ENCODE results near the gene ST6GALNAC1.
"Not testable (repeated sequence)": the region's sequence is repeated elsewhere in the genome, so short reads cannot be mapped to it uniquely, and the experiment has no call there.

Gene ST6GALNAC1

GRCh38 chr17:76641501-76641900, 2.1 kb downstream of the ST6GALNAC1 start:
- DNase-seq = no peak

- no peak for DNase-seq
Measured at GRCh38 chr17:76640550-76641380, 2.8 kb downstream of the ST6GALNAC1 start.

- DNase-seq = no peak
Measured at GRCh38 chr17:76638263-76638662, 5.3 kb downstream of the ST6GALNAC1 start.

GRCh38 chr17:76636486-76637206, 6.9 kb downstream of the ST6GALNAC1 start:
- DNase-seq = not testable (repeated sequence)

GRCh38 chr17:76635659-76636360, 7.7 kb downstream of the ST6GALNAC1 start:
- DNase-seq = no peak

- DNase-seq = no peak
Measured at GRCh38 chr17:76635039-76635438, 8.5 kb downstream of the ST6GALNAC1 start.

GRCh38 chr17:76633628-76634328, 9.8 kb downstream of the ST6GALNAC1 start:
- DNase-seq = no peak

- DNase-seq = no peak
Measured at GRCh38 chr17:76631821-76632565, 11.6 kb downstream of the ST6GALNAC1 start.

- DNase-seq = no peak
Measured at GRCh38 chr17:76630151-76630550, 13.4 kb downstream of the ST6GALNAC1 start.

- DNase-seq = no peak
Measured at GRCh38 chr17:76627510-76627909, 16.0 kb downstream of the ST6GALNAC1 start.

GRCh38 chr17:76626442-76626841, 17.1 kb downstream of the ST6GALNAC1 start:
- DNase-seq = no peak

GRCh38 chr17:76625496-76625895, 18.1 kb downstream of the ST6GALNAC1 start:
- no peak for DNase-seq

GRCh38 chr17:76623271-76624146, 20.0 kb downstream of the ST6GALNAC1 start:
- DNase-seq = peak; percentile 80

GRCh38 chr17:76617838-76618237, 25.7 kb downstream of the ST6GALNAC1 start:
- DNase-seq = no peak

GRCh38 chr17:76614912-76615617, 28.5 kb downstream of the ST6GALNAC1 start:
- no peak for DNase-seq

GRCh38 chr17:76614064-76614759, 29.3 kb downstream of the ST6GALNAC1 start:
- not testable (repeated sequence) for DNase-seq

GRCh38 chr17:76612977-76613851, 30.3 kb downstream of the ST6GALNAC1 start:
- DNase-seq = no peak

- DNase-seq = no peak
Measured at GRCh38 chr17:76612465-76612864, 31.1 kb downstream of the ST6GALNAC1 start.

GRCh38 chr17:76611758-76612157, 31.8 kb downstream of the ST6GALNAC1 start:
- no peak for DNase-seq

All from activated naive CD4-positive, alpha-beta T cell treated with anti-CD3 and anti-CD28 coated beads, Interleukin-2, amount 50 U/mL, for 16 hours (primary cell).